ENCODE results near the gene DYSF.
A peak's percentile ranks its signal among the peaks of the same experiment; 100 is the strongest.

DYSF gene

DNA sequence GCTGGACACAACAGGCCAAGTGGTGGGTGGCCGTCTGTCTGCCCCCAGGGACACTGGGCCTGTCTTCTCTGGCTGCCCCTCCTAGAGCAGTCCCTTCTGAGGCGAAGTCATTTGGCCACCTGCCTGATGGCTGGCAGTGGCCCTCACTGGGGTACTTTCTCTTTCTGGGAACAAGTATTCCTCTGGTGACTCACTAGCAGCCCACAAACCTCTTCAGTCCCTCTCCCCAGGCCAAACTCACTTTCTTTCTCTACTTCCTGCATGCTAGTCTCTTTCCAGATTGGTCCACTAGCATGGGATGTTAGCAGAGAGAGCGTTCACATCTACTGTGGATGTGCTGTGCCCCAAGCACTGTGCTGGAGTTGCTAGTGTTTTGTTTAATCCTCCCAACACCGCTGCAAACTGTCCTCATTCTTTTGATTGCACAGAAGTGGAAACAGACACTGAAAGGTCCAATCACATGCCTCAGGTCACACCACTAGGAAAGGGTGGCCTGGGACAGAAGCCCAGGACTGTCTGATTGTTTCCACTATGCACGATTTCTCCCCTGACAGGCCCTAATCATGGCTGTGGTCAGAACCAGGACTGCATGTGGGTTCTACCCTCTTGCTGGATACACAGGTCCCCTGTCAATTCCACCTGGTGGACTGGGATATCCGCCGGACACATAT lies 5.2 kb downstream of the DYSF start:
- POLR2A ChIA-PET = no interaction called here
- CTCF ChIA-PET = interaction anchor here (5.9 to 22.6 kb wide), 3 partner anchors 8 to 51 kb away, joined by 39 to 456 read pairs (median 106); partner anchors contain the start of gene DYSF
- DNase-seq (ENCODE audit: low read depth, low spot score) = no peak
- TF ChIP-seq, protein P1, sequence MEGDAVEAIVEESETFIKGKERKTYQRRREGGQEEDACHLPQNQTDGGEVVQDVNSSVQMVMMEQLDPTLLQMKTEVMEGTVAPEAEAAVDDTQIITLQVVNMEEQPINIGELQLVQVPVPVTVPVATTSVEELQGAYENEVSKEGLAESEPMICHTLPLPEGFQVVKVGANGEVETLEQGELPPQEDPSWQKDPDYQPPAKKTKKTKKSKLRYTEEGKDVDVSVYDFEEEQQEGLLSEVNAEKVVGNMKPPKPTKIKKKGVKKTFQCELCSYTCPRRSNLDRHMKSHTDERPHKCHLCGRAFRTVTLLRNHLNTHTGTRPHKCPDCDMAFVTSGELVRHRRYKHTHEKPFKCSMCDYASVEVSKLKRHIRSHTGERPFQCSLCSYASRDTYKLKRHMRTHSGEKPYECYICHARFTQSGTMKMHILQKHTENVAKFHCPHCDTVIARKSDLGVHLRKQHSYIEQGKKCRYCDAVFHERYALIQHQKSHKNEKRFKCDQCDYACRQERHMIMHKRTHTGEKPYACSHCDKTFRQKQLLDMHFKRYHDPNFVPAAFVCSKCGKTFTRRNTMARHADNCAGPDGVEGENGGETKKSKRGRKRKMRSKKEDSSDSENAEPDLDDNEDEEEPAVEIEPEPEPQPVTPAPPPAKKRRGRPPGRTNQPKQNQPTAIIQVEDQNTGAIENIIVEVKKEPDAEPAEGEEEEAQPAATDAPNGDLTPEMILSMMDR (IDR thresholded peaks at IDR 0.05; ENCODE audit: insufficient read depth, low read length, missing control alignments) = no peak
- H3K4me3 ChIP-seq (ENCODE audit: low read depth, low read length) = no peak overlapping the region

GRCh38 chr2:71459084-71459431 lies 5.7 kb downstream of the DYSF start:
- POLR2A ChIA-PET = no interaction called here
- H3K4me3 ChIP-seq (ENCODE audit: low read depth, low read length) = no peak overlapping the region
- DNase-seq (ENCODE audit: low read depth, low spot score) = no peak
- TF ChIP-seq, protein P1 (IDR thresholded peaks at IDR 0.05; ENCODE audit: insufficient read depth, low read length, missing control alignments) = no peak
- CTCF ChIA-PET = interaction anchor here (1.3 to 22.6 kb wide), 8 partner anchors 9 to 159 kb away, joined by 6 to 456 read pairs (median 14); partner anchors contain the start of genes DYSF and ZNF638

GRCh38 chr2:71460056-71460455 lies 6.7 kb downstream of the DYSF start:
- ChIA-PET POLR2A (no interaction called here), CTCF (interaction anchor here (1.0 to 22.6 kb wide), 16 partner anchors 9 to 165 kb away, joined by 3 to 456 read pairs (median 8); partner anchors contain the start of genes DYSF and ZNF638)

GRCh38 chr2:71460595-71461303 lies 7.4 kb downstream of the DYSF start:
- TF ChIP-seq, protein P1 (IDR thresholded peaks at IDR 0.05; ENCODE audit: insufficient read depth, low read length, missing control alignments) = peak; percentile 37
- no peak overlapping the region for H3K4me3 ChIP-seq (ENCODE audit: low read depth, low read length)
- CTCF ChIA-PET = interaction anchor here (0.5 to 22.6 kb wide), 28 partner anchors 9 to 166 kb away, joined by 3 to 456 read pairs (median 6); partner anchors contain the start of genes DYSF and ZNF638
- DNase-seq (ENCODE audit: low read depth, low spot score) = no peak
- POLR2A ChIA-PET = interaction anchor here (0.6 kb wide), 1 partner anchor 128 kb away, joined by 5 read pairs; no protein-coding TSS in a partner anchor

More at GRCh38 chr2:71460056-71460455, 6.7 kb downstream of the DYSF start:
- TF ChIP-seq, protein P1 (IDR thresholded peaks at IDR 0.05; ENCODE audit: insufficient read depth, low read length, missing control alignments) = no peak
- no peak for DNase-seq (ENCODE audit: low read depth, low spot score)
- H3K4me3 ChIP-seq (ENCODE audit: low read depth, low read length) = no peak overlapping the region

GRCh38 chr2:71461304-71461671 lies 7.9 kb downstream of the DYSF start:
- ChIA-PET CTCF (interaction anchor here (0.7 to 22.6 kb wide), 23 partner anchors 8 to 162 kb away, joined by 3 to 456 read pairs (median 6); partner anchors contain the start of genes DYSF and ZNF638), POLR2A (interaction anchor here (0.6 kb wide), 1 partner anchor 128 kb away, joined by 5 read pairs; no protein-coding TSS in a partner anchor)
- DNase-seq (ENCODE audit: low read depth, low spot score) = no peak
- TF ChIP-seq, protein P1 (IDR thresholded peaks at IDR 0.05; ENCODE audit: insufficient read depth, low read length, missing control alignments) = no peak
- H3K4me3 ChIP-seq (ENCODE audit: low read depth, low read length) = no peak overlapping the region

Measured in AG04449 (cell line).